ENCODE measurements around the gene CYTH1.

The CYTH1 gene

DNA sequence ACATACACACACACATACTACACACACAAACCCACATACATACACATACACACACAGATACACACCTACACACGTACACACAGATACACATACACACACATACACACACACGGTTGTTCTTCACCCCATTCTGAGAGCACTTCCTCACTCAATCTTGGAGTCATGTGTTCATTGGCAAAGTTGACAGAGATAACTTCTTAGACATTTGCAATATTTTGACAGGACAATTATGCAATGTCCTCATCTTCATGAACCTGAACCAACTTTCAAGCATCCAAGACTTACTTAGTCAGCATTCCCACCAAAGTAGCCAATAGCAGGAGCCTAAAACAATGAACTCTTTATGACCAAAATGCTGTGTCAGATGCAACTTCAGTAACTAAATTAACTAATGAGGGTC, 127.7 kb downstream of the CYTH1 start:
- TF ChIP-seq, protein P1, sequence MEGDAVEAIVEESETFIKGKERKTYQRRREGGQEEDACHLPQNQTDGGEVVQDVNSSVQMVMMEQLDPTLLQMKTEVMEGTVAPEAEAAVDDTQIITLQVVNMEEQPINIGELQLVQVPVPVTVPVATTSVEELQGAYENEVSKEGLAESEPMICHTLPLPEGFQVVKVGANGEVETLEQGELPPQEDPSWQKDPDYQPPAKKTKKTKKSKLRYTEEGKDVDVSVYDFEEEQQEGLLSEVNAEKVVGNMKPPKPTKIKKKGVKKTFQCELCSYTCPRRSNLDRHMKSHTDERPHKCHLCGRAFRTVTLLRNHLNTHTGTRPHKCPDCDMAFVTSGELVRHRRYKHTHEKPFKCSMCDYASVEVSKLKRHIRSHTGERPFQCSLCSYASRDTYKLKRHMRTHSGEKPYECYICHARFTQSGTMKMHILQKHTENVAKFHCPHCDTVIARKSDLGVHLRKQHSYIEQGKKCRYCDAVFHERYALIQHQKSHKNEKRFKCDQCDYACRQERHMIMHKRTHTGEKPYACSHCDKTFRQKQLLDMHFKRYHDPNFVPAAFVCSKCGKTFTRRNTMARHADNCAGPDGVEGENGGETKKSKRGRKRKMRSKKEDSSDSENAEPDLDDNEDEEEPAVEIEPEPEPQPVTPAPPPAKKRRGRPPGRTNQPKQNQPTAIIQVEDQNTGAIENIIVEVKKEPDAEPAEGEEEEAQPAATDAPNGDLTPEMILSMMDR (IDR thresholded peaks at IDR 0.05; ENCODE audit: low read depth, low read length, missing control alignments) = no peak
- H3K27ac ChIP-seq = no peak overlapping the region

DNA sequence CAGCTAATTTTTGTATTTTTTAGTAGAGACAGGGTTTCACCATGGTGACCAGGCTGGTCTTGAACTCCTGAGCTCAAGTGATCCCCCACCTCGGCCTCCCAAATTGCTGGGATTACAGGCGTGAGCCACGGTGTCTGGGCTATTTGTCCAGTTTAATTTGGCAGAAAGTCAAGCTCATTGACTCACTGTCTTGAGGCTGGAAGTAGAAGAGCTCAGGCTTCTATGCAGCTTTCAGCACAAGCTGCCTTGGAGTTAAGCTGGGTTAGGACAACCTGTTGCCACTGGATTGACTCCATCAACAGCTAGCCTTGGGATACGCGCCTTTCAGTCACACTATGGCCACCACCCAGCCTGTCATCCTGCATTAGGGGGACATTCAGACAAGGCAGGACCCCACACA, 128.7 kb downstream of the CYTH1 start:
- no peak overlapping the region for H3K4me3 ChIP-seq (ENCODE audit: low read depth, low read length)
- H3K27me3 ChIP-seq (replicated peaks) = no peaks in the 10 kb centered on the region
- in situ Hi-C loops (cut with HindIII; ENCODE audit: low pct_ligation_motif_present, low sequenced_read_pairs) = no loop called here
- TF ChIP-seq, protein P1 (IDR thresholded peaks at IDR 0.05; ENCODE audit: low read depth, low read length, missing control alignments) = no peak
- no peaks in the 10 kb centered on the region for H3K36me3 ChIP-seq (replicated peaks)
- DNase-seq = peak; percentile 53
- H3K27ac ChIP-seq = no peak overlapping the region

More for the DNA sequence above, 127.7 kb downstream of the CYTH1 start:
- Histone ChIP-seq H3K27me3 (replicated peaks) (no peaks in the 10 kb centered on the region), H3K4me3 (ENCODE audit: low read depth, low read length) (no peak overlapping the region), H3K36me3 (replicated peaks) (no peaks in the 10 kb centered on the region)
- in situ Hi-C loops (cut with HindIII; ENCODE audit: low pct_ligation_motif_present, low sequenced_read_pairs) = no loop called here
- DNase-seq = no peak

DNA sequence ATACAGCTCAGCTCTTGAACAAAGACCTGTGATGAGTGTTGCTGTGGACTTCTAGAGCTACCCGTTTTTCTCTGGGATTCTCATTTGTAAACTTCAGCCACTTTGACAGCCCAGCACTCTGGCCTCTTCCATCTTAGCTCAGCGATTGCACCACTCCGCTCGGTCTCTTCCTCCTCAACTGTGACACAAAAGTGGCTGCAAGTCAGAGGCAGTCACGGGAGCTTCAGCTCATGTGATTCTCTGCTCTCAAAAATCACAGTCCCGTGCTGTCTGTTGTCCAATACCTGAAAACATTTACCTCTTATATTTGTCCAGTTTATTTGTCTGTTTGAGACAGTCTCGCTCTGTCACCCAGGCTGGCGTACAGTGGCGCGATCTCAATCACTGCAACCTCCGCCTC, 129.2 kb downstream of the CYTH1 start:
- DNase-seq = no peak
- no peaks in the 10 kb centered on the region for H3K36me3 ChIP-seq (replicated peaks)
- in situ Hi-C loops (cut with HindIII; ENCODE audit: low pct_ligation_motif_present, low sequenced_read_pairs) = no loop called here

DNA sequence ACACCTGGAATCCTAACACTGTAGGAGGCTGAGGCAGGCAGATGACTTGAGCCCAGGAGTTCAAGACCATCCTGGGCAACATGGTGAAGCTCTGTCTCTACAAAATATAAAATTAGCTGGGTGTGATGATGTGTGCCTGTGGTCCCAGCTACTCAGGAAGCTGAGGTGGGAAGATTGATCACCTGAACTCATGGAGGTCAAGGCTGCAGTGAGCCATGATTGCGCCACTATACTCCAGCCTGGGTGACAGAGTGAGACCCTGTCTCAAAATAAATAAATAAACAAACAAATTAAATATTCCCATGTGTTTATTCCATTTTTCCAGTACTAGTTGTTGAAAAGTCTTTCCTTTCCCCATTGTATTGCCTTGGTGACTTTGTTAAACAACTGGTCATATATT, 130.0 kb downstream of the CYTH1 start:
- TF ChIP-seq, protein P1 (IDR thresholded peaks at IDR 0.05; ENCODE audit: low read depth, low read length, missing control alignments) = no peak
- in situ Hi-C loops (cut with HindIII; ENCODE audit: low pct_ligation_motif_present, low sequenced_read_pairs) = no loop called here
- no peaks in the 10 kb centered on the region for H3K27me3 ChIP-seq (replicated peaks)
- H3K4me3 ChIP-seq (ENCODE audit: low read depth, low read length) = no peak overlapping the region
- no peak overlapping the region for H3K27ac ChIP-seq
- DNase-seq = no peak
- no peaks in the 10 kb centered on the region for H3K36me3 ChIP-seq (replicated peaks)

More for the DNA sequence above, 129.2 kb downstream of the CYTH1 start:
- no peak overlapping the region for H3K27ac ChIP-seq
- no peaks in the 10 kb centered on the region for H3K27me3 ChIP-seq (replicated peaks)
- TF ChIP-seq, protein P1 (IDR thresholded peaks at IDR 0.05; ENCODE audit: low read depth, low read length, missing control alignments) = no peak
- H3K4me3 ChIP-seq (ENCODE audit: low read depth, low read length) = no peak overlapping the region

DNA sequence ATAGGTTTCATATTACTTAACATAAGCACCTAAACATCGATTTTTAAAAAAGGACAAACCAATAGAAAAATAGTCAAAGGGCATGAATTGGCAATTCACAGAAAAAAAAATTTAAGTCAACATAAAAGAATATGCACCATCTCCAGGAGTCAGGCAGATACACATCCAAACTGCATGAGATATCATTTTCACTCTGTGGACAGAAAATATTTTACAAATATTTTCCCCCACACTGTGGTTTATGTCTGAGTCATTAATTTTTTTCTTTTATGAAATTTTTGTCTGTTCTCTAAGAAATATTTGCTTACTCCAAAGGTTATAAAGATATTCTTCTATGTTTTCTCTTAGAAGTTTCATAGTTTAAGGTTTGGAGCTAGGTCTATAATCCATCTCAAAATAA, 130.5 kb downstream of the CYTH1 start:
- no peak for DNase-seq
- H3K4me3 ChIP-seq (ENCODE audit: low read depth, low read length) = no peak overlapping the region
- H3K27me3 ChIP-seq (replicated peaks) = no peaks in the 10 kb centered on the region
- TF ChIP-seq, protein P1 (IDR thresholded peaks at IDR 0.05; ENCODE audit: low read depth, low read length, missing control alignments) = no peak
- H3K36me3 ChIP-seq (replicated peaks) = no peaks in the 10 kb centered on the region
- in situ Hi-C loops (cut with HindIII; ENCODE audit: low pct_ligation_motif_present, low sequenced_read_pairs) = no loop called here
- no peak overlapping the region for H3K27ac ChIP-seq

DNA sequence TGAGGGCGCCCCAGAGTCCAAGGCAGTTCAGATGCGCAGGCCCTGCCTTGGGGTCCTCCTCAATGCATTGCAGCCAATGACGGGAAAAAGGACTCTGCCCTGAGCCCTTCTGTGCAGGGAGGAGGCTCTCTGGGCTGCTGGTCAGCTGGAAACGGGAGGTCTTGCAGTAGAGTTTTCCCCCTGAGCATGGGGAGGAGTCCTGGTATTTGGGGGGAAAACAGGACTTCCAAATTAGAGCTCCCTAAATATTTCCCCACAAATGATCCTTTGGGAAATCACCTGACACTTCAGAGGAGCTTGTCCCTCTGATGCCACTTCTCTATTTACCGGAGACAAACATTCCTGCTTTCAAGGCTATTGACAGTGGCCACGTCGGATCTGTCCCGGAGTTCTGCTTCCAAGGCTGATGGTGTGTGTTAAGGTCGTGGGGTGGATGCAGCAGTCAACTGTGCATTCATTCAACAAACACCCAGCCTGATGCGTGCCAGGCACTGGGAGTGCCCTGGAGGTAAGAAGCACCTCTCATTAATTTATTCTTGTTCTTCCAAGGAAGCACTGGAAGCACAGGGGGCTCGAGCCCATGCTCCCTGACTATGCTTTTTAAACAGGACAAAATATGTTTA, 131.9 kb downstream of the CYTH1 start:
- H3K36me3 ChIP-seq (replicated peaks) = no peaks in the 10 kb centered on the region
- no peak overlapping the region for H3K27ac ChIP-seq
- H3K27me3 ChIP-seq (replicated peaks) = no peaks in the 10 kb centered on the region
- no peak overlapping the region for H3K4me3 ChIP-seq (ENCODE audit: low read depth, low read length)
- in situ Hi-C loops (cut with HindIII; ENCODE audit: low pct_ligation_motif_present, low sequenced_read_pairs) = no loop called here
- DNase-seq = no peak
- TF ChIP-seq, protein P1 (IDR thresholded peaks at IDR 0.05; ENCODE audit: low read depth, low read length, missing control alignments) = no peak

Measured in brain microvascular endothelial cell (primary cell).